Heart left ventricle (tissue), 13 donors: ENCODE results near the gene SEPTIN5.

Source experiments
- CTCF ChIP-seq, 12 donors: fragments of 200-600 bp; sonication (generic) in 4 of 12; IDR thresholded peaks; one replicate each; pipeline versions ENCODE4 v1.5.0 to v1.8.0; 2018 to 2022; ENCODE audit warnings: antibody characterized with exemption in 12 of 12, mild to moderate bottlenecking in 5 of 12
- POLR2A ChIP-seq, 2 donors: fragments of 450-650 bp; IDR thresholded peaks; one replicate each; pipeline ENCODE4 v1.6.1; 2017; ENCODE audit warnings: antibody characterized with exemption in 2 of 2, mild to moderate bottlenecking in 2 of 2, moderate library complexity in 2 of 2
- donor health status: ischemic (EF 13 %, LVEDD 7.1; RV severe dilation, severe dysfunction).
- donor health status: DM: no; HTN: yes; CAD: no.
- donor health status: DM: no; HTN: no; CAD: no.
- donor health status: ischemic (EF 25% LVEDD 6.9; RV normal size, moderate dysfunction).
- donor health status: ischemic (EF 25% LVEDD 5.7; RV mildly dilated, moderate dysfunction).
- donor health status: ischemic (EF 35%, LVEDD 5.7; RV mildly dilated, moderate dysfunction).
- donor health status: nonischemic (EF 11% LVEDD 7.7; RV severe dilation, severe dysfunction).
- donor health status: DM: yes; HTN: yes; CAD: no.
- donor health status: PGD.
- donor health status: ischemic (EF 29% LVEDD 5.4; RV normal size, mild dysfunction).
- donor health status: nonischemic (EF 23%, LVEDD 6.1; RV moderate dilation, normal function).

GRCh38 chr22:19732403-19733113 is 18.3 kb downstream of the SEPTIN5 start:
- TF ChIP-seq POLR2A (IDR thresholded peaks at IDR 0.05), result no peak
- TF ChIP-seq CTCF (IDR thresholded peaks at IDR 0.05), result no peak
